HEK293 (cell line): Measurements from ENCODE around the gene NECAB3.

Experiments used
- CTCF ChIA-PET: fragments of 350-600 bp; formaldehyde crosslinking; extraction: SDS; loops from one replicate; lab custom pipeline; 2021; ENCODE audit warnings: antibody characterized with exemption; lab: Yijun Ruan, JAX
- POLR2A ChIA-PET: fragments of 300-600 bp; formaldehyde crosslinking; extraction: SDS; loops from one replicate; lab custom pipeline; 2020; ENCODE audit warnings: antibody characterized with exemption, inconsistent platforms; lab: Yijun Ruan, JAX
- H3K27ac ChIP-seq: fragments of 200-500 bp; sonication (Bioruptor generic); 2 replicates; pipeline ENCODE4 v1.5.1; 2014; ENCODE audit warnings: low read depth, low read length, control low read depth, inconsistent platforms; ENCODE audit errors: extremely low read depth
- H3K36me3 ChIP-seq, 2 experiments: fragments of 200-500 bp in 1 of 2; sonication (Bioruptor generic) in 1 of 2; 1 replicate in 1 of 2; 2 replicates in 1 of 2; pipeline ENCODE4 v1.5.1; 2014 to 2017; ENCODE audit warnings: inconsistent platforms in 2 of 2, low read length in 2 of 2; ENCODE audit not compliant: control insufficient read depth in 2 of 2, insufficient read depth in 1 of 2
- H3K4me1 ChIP-seq: fragments of 200-500 bp; sonication (Bioruptor generic); 2 replicates; pipeline ENCODE4 v1.5.1; 2014; ENCODE audit warnings: mild to moderate bottlenecking, low read length, inconsistent platforms; ENCODE audit not compliant: control insufficient read depth, insufficient read depth
- H3K4me3 ChIP-seq: 2 replicates; pipeline ENCODE4 v1.5.1; 2011; ENCODE audit warnings: low read depth, mild to moderate bottlenecking, control low read depth, low read length, moderate library complexity
- H3K9me3 ChIP-seq: fragments of 200-500 bp; sonication (Bioruptor generic); 2 replicates; pipeline ENCODE4 v1.5.1; 2014; ENCODE audit warnings: low read depth, low read length, inconsistent platforms; ENCODE audit not compliant: control insufficient read depth, insufficient read depth
- RBAK ChIP-seq: fragments of 450-650 bp; formaldehyde crosslinking; IDR thresholded peaks from 2 replicates; pipeline ENCODE4 v1.5.1; 2016; ENCODE audit warnings: missing biosample characterization, missing genetic modification characterization
- ZBTB17 ChIP-seq: fragments of 450-650 bp; formaldehyde crosslinking; IDR thresholded peaks from 2 replicates; pipeline ENCODE4 v1.5.1; 2016; ENCODE audit warnings: missing biosample characterization, missing genetic modification characterization
- ZBTB7A ChIP-seq: fragments of 450-650 bp; formaldehyde crosslinking; IDR thresholded peaks from 2 replicates; pipeline ENCODE4 v1.5.1; 2016; ENCODE audit warnings: low read depth, missing biosample characterization, missing genetic modification characterization
- ZNF19 ChIP-seq: fragments of 450-650 bp; formaldehyde crosslinking; IDR thresholded peaks from 2 replicates; pipeline ENCODE4; 2016; ENCODE audit warnings: missing biosample characterization, missing genetic modification characterization, low read depth
- ZNF214 ChIP-seq: fragments of 450-650 bp; formaldehyde crosslinking; IDR thresholded peaks from 2 replicates; pipeline ENCODE4 v1.5.1; 2017; ENCODE audit warnings: missing biosample characterization, mild to moderate bottlenecking, missing genetic modification characterization, borderline replicate concordance
- ZNF366 ChIP-seq: fragments of 450-650 bp; formaldehyde crosslinking; conservative IDR thresholded peaks from 2 replicates; pipeline ENCODE4 v1.5.1; 2016; ENCODE audit warnings: missing biosample characterization, missing genetic modification characterization
- ZNF530 ChIP-seq: fragments of 450-650 bp; formaldehyde crosslinking; IDR thresholded peaks from 2 replicates; pipeline ENCODE4 v1.5.1; 2016; ENCODE audit warnings: low read depth, missing biosample characterization, missing genetic modification characterization
- ZNF600 ChIP-seq: fragments of 450-650 bp; formaldehyde crosslinking; IDR thresholded peaks from 2 replicates; pipeline ENCODE4 v1.5.1; 2016; ENCODE audit warnings: missing biosample characterization, missing genetic modification characterization
- ZNF660 ChIP-seq: fragments of 450-650 bp; IDR thresholded peaks from 2 replicates; pipeline ENCODE4 v1.5.1; 2018; ENCODE audit warnings: missing biosample characterization, mild to moderate bottlenecking, missing genetic modification characterization
- ZNF677 ChIP-seq: fragments of 450-650 bp; IDR thresholded peaks from 2 replicates; pipeline ENCODE4 v1.5.0; 2018; ENCODE audit warnings: missing biosample characterization, mild to moderate bottlenecking, missing genetic modification characterization, moderate library complexity
- TF ChIP-seq, protein P1 (sequence below): fragments of 450-650 bp; formaldehyde crosslinking; IDR thresholded peaks from 2 replicates; pipeline ENCODE4 v1.5.1; 2016; ENCODE audit warnings: missing biosample characterization, missing genetic modification characterization
- TF ChIP-seq, protein P2 (sequence below): fragments of 450-650 bp; formaldehyde crosslinking; IDR thresholded peaks from 2 replicates; pipeline ENCODE4 v1.5.1; 2016; ENCODE audit warnings: missing biosample characterization, missing genetic modification characterization
- TF ChIP-seq, protein P3 (sequence below): fragments of 450-650 bp; formaldehyde crosslinking; IDR thresholded peaks from 2 replicates; pipeline ENCODE4 v1.5.1; 2016; ENCODE audit warnings: missing biosample characterization, missing genetic modification characterization, low read depth
- TF ChIP-seq, protein P4 (sequence below): fragments of 450-650 bp; formaldehyde crosslinking; IDR thresholded peaks from 2 replicates; pipeline ENCODE4 v1.5.1; 2016; ENCODE audit warnings: missing biosample characterization, missing genetic modification characterization
- TF ChIP-seq, protein P5 (sequence below): fragments of 450-650 bp; formaldehyde crosslinking; IDR thresholded peaks from 2 replicates; pipeline ENCODE4 v1.5.1; 2016; ENCODE audit warnings: missing biosample characterization, missing genetic modification characterization
- TF ChIP-seq, protein P6 (sequence below): fragments of 450-650 bp; formaldehyde crosslinking; IDR thresholded peaks from 2 replicates; pipeline ENCODE4 v1.5.1; 2016; ENCODE audit warnings: missing biosample characterization, missing genetic modification characterization

Gene NECAB3

DNA sequence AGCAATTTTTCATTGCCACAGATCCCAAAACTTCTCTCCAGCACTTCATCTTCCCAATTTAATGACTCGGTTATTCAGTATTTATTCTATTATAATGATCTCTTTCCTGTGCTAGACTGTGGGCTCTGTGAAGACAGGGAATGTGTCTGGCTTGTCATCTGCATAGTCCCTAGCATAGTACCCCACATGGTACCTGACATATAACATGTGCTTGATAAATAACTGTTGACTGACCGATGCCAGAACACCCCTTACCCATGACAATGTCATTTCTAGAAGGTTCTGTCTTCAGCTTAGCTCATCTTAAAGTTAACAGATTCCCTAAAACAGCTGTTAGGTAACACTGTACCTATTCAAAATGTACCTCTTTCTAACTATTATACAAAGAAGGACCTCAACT is 42.3 kb upstream of the NECAB3 start (continued):
- no peak for TF ChIP-seq ZNF600 (tag by site-specific recombination)
- TF ChIP-seq, protein P1, sequence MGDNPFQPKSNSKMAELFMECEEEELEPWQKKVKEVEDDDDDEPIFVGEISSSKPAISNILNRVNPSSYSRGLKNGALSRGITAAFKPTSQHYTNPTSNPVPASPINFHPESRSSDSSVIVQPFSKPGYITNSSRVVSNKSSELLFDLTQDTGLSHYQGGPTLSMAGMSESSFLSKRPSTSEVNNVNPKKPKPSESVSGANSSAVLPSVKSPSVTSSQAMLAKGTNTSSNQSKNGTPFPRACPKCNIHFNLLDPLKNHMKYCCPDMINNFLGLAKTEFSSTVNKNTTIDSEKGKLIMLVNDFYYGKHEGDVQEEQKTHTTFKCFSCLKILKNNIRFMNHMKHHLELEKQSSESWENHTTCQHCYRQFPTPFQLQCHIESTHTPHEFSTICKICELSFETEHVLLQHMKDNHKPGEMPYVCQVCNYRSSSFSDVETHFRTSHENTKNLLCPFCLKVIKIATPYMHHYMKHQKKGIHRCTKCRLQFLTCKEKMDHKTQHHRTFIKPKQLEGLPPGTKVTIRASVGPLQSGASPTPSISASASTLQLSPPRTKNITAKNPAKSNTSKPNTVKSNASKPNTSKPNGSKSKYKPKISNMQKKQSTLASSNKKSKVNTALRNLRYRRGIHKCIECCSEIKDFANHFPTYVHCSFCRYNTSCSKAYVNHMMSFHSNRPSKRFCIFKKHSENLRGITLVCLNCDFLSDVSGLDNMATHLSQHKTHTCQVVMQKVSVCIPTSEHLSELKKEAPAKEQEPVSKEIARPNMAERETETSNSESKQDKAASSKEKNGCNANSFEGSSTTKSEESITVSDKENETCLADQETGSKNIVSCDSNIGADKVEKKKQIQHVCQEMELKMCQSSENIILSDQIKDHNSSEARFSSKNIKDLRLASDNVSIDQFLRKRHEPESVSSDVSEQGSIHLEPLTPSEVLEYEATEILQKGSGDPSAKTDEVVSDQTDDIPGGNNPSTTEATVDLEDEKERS: no peak

DNA sequence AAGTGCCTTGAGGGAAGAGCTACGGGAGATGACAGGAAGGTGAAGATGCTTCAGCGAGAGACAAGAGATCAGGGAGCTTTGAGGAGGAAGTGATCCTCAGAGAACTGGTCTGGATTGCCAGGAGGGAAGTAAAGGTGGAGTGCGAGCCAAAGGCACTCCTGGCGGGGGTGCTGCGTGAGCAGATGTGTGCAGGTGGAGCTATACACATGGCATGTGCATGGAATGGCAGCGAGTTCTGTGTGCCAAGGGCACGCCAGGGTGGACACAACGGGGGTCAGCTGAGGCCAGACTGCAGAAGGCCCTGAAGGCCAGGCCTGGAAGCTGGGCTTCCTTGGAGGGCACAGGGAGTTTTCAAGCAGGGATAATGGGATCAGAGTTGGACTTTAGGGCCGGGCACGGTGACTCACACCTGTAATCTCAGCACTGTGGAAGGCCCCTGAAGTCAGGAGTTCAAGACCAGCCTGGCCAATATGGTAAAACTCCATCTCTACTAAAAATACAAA is 39.7 kb upstream of the NECAB3 start:
- Histone ChIP-seq H3K4me1 (no peaks in the 10 kb centered on the region), H3K27ac (no peak overlapping the region), H3K9me3 (no peaks in the 10 kb centered on the region), H3K36me3 (no peaks in the 10 kb centered on the region), H3K4me3 (no peak overlapping the region)
- ChIA-PET POLR2A (interaction anchor here (0.6 kb wide), 1 partner anchor 1257 kb away, joined by 3 read pairs; no protein-coding TSS in a partner anchor), CTCF (interaction anchor here (1.3 kb wide), 1 partner anchor 23 kb away, joined by 3 read pairs; no protein-coding TSS in a partner anchor)
- TF ChIP-seq, protein P2, sequence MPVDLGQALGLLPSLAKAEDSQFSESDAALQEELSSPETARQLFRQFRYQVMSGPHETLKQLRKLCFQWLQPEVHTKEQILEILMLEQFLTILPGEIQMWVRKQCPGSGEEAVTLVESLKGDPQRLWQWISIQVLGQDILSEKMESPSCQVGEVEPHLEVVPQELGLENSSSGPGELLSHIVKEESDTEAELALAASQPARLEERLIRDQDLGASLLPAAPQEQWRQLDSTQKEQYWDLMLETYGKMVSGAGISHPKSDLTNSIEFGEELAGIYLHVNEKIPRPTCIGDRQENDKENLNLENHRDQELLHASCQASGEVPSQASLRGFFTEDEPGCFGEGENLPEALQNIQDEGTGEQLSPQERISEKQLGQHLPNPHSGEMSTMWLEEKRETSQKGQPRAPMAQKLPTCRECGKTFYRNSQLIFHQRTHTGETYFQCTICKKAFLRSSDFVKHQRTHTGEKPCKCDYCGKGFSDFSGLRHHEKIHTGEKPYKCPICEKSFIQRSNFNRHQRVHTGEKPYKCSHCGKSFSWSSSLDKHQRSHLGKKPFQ (tag by site-specific recombination): no peak
- no peak for TF ChIP-seq ZNF660
- TF ChIP-seq, protein P3, sequence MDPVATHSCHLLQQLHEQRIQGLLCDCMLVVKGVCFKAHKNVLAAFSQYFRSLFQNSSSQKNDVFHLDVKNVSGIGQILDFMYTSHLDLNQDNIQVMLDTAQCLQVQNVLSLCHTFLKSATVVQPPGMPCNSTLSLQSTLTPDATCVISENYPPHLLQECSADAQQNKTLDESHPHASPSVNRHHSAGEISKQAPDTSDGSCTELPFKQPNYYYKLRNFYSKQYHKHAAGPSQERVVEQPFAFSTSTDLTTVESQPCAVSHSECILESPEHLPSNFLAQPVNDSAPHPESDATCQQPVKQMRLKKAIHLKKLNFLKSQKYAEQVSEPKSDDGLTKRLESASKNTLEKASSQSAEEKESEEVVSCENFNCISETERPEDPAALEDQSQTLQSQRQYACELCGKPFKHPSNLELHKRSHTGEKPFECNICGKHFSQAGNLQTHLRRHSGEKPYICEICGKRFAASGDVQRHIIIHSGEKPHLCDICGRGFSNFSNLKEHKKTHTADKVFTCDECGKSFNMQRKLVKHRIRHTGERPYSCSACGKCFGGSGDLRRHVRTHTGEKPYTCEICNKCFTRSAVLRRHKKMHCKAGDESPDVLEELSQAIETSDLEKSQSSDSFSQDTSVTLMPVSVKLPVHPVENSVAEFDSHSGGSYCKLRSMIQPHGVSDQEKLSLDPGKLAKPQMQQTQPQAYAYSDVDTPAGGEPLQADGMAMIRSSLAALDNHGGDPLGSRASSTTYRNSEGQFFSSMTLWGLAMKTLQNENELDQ (tag by site-specific recombination): no peak
- no peak for TF ChIP-seq RBAK (tag by site-specific recombination)
- TF ChIP-seq, protein P4, sequence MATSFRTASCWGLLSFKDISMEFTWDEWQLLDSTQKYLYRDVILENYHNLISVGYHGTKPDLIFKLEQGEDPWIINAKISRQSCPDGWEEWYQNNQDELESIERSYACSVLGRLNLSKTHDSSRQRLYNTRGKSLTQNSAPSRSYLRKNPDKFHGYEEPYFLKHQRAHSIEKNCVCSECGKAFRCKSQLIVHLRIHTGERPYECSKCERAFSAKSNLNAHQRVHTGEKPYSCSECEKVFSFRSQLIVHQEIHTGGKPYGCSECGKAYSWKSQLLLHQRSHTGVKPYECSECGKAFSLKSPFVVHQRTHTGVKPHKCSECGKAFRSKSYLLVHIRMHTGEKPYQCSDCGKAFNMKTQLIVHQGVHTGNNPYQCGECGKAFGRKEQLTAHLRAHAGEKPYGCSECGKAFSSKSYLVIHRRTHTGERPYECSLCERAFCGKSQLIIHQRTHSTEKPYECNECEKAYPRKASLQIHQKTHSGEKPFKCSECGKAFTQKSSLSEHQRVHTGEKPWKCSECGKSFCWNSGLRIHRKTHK (tag by site-specific recombination): no peak
- TF ChIP-seq, protein P5, sequence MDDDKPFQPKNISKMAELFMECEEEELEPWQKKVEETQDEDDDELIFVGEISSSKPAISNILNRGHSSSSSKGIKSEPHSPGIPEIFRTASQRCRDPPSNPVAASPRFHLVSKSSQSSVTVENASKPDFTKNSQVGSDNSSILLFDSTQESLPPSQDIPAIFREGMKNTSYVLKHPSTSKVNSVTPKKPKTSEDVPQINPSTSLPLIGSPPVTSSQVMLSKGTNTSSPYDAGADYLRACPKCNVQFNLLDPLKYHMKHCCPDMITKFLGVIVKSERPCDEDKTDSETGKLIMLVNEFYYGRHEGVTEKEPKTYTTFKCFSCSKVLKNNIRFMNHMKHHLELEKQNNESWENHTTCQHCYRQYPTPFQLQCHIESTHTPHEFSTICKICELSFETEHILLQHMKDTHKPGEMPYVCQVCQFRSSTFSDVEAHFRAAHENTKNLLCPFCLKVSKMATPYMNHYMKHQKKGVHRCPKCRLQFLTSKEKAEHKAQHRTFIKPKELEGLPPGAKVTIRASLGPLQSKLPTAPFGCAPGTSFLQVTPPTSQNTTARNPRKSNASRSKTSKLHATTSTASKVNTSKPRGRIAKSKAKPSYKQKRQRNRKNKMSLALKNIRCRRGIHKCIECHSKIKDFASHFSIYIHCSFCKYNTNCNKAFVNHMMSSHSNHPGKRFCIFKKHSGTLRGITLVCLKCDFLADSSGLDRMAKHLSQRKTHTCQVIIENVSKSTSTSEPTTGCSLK (tag by site-specific recombination): no peak
- TF ChIP-seq ZBTB7A: no peak
- no peak for TF ChIP-seq ZBTB17
- TF ChIP-seq ZNF19 (tag by site-specific recombination): no peak
- TF ChIP-seq, protein P6, sequence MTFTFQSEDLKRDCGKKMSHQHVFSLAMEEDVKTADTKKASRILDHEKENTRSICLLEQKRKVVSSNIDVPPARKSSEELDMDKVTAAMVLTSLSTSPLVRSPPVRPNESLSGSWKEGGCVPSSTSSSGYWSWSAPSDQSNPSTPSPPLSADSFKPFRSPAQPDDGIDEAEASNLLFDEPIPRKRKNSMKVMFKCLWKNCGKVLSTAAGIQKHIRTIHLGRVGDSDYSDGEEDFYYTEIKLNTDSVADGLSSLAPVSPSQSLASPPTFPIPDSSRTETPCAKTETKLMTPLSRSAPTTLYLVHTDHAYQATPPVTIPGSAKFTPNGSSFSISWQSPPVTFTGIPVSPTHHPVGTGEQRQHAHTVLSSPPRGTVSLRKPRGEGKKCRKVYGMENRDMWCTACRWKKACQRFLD (tag by site-specific recombination): no peak
- no peak for TF ChIP-seq ZNF366 (tag by site-specific recombination)
- no peak for TF ChIP-seq ZNF530 (tag by site-specific recombination)
- TF ChIP-seq ZNF677 (tag by site-specific recombination): no peak
- no peak for TF ChIP-seq ZNF214 (tag by site-specific recombination)
- TF ChIP-seq, all 188 proteins: peak for 0
